C1 segment of cervical spinal cord (tissue), 14 donors: Measurements from ENCODE around the gene PRKCE.

Source experiments
- DNase-seq, 14 donors: peaks; one replicate each; lab custom pipeline; 2025; lab: John Stamatoyannopoulos, UW

The PRKCE gene

DNA sequence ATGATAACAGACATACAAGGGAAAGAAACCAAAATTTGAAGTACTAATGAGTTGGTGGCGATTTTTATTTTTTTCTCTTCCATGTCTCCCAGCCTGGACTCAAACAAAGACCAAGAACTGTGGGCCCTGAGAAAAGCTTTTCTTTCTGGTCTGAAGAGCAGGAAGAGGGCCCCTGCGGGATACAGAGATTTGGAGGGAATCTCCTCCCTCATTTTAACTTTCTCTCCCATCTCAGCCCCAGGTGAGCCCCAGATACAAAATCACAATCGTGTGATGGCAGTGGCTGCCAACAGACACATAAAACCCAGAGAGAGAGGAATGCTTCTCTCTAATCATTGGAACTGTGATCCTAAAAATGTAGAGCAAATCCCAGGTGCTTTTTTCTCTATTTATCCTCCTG is 19.5 kb upstream of the PRKCE start:
- DNase-seq = no peak

- DNase-seq = no peak
Observed at GRCh38 chr2:45634223-45634622, 17.3 kb upstream of the PRKCE start.

DNA sequence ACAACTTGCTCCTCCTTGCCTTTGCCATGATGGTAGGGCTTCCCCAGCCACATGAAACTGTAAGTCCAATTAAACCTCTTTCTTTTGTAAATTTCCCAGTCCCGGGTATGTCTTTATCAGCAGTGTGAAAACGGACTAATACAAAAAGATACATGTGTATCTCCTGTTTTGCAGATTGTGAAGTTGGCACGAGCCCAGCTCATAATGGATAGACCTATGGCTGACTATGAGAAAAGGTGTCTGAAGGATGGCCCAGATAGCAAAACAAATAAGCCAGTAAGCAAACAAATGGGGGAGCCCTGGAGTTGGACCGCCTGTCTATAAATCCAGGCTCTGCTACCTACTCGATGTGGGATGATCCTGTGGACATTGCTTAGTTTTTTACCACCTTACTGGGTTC is 15.5 kb upstream of the PRKCE start:
- no peak for DNase-seq

- DNase-seq = no peak
Observed at GRCh38 chr2:45637440-45637839, 14.0 kb upstream of the PRKCE start.

DNA sequence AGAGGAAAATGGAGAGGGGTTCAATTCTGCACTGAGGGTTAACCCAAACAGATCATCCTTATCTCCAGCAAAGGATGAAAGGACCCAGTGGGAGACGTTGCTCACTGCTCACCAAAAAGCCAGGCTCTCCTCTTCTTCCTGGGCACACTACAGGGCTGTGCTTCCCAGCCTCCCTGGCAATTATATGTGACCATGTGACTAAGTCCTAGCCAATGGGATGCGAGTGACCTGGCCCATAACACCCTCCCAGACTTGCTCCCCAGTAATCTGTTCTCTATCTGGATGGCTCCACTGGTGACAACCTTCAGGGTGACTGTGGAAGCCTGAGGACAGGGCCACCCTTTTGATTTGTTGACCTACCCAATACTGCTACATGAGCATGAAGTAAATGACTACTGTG is 10.9 kb upstream of the PRKCE start:
- DNase-seq = no peak

DNA sequence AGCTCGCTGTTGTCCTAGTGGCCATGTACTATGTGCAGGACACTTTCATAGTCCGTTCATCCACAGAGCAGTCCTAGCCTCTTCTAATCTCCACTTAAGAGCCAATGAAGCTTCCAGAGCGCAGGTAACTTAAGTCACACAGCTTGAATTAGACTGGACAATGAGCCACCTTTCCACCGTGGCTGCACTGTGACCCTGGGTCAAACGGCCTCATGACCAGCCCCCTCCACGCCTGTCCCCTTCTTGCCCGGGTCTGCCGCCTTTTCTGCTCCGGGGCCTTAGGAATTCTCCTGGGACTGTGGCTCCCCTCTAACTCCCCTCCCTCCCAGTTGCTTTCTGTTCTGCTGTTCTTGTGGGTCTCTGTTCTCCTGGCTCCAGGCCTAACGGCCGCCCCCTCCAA is 8.4 kb upstream of the PRKCE start:
- no peak for DNase-seq

- peak in 11 of 14 donors; percentile 8 to 76 (median 32) for DNase-seq
Observed at GRCh38 chr2:45643543-45644542, 7.6 kb upstream of the PRKCE start.

- no peak for DNase-seq
Observed at GRCh38 chr2:45646289-45646688, 5.2 kb upstream of the PRKCE start.

GRCh38 chr2:45647356-45647755 is 4.1 kb upstream of the PRKCE start:
- no peak for DNase-seq

- no peak for DNase-seq
Observed at GRCh38 chr2:45647986-45648520, 3.4 kb upstream of the PRKCE start.

GRCh38 chr2:45648636-45649035 is 2.8 kb upstream of the PRKCE start:
- DNase-seq = no peak

GRCh38 chr2:45649462-45649857 is 2.0 kb upstream of the PRKCE start:
- DNase-seq = peak in 2 of 14 donors; percentile 42 to 56

DNA sequence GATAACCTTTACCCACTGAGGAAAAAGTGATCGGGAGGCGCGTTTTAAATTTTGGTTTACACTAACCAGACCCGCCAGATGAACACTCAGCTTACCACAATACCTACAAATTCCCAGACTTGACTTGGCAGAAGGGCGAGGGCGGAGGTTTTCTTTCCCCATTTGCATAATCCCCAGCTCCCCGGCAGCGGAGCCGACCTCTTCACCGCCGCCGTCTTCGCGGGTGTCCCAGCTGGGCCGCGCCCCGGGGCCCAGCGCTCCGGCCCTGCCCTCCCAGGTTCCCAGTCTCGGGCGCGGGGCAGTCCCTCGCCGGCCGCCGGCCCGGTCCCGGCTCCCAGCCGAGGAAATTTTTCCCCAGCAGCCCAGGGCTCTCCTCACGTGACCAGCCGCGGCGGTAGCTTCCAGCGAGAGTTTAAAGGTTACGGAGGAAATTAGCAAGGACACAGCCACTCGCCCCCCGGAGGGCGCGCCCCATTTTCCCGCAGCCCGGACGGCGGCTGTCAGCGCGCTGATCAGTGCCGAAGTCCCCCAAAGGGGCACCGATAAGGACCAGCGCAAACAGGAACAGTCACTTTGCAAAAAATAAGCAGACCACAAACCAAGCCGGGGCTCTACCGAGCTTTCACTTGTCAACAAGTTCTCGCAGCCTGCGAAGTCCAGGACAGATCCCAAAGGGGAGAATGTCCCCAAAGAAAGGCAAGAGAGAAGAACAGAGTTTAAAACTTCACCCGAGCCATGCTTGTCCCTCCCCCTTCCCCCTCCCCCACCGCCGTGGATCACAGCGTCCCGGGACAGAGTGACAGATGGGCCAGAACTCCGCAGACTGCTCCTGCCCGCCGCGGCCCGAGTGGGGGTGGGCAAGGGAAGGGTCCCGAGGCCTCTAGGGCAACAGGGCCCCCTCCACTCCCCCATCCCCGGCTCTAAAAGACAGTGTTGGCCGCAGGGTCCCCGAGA is 1.3 kb upstream of the PRKCE start:
- peak in 12 of 14 donors; percentile 55 to 85 (median 74) for DNase-seq

- peak; percentile 43 to 94 (median 88) for DNase-seq
Observed at GRCh38 chr2:45650851-45651414, 542 bp upstream of the PRKCE start.

GRCh38 chr2:45652090-45653031 is 886 bp downstream of the PRKCE start:
- DNase-seq = peak in 9 of 14 donors; percentile 13 to 63 (median 33)

DNA sequence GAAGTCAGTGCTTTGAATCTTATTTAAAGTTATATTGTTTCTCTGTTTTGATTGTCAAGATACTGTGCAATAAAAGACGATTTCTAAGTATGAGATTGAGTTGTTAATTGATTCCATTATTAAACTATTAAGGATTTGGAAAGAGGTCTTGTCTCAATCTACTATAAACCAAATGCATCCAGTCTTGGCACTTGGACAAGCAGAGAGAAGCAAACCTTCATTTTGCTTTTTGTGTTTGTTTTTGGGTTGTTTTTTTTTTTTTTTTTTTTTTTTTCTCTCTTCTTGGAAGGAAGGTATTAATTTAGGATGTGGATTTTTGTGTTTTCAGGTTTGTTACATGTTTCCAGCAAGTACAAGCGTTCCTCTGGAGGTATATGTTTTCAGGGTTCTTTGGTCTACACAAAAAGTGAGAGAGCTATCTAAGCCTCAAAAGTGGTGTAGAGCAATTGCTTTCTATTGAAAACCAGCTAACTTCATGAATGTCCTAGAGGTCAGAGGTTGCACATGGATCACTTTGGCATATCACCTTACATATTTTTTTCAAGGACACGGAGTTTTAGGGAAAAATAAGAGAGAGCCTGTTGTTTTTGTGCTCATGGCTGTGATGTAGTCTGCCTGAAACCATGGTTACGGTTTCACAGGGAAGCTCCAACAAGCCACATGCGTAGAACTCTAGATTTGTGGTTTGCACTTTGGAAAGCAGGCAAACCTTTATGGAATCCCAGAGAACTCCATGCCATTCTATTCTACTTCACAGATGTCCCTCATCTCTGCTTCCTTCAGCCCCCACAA is 1.8 kb downstream of the PRKCE start:
- no peak for DNase-seq

- no peak for DNase-seq
Observed at GRCh38 chr2:45654250-45654649, 2.8 kb downstream of the PRKCE start.

DNA sequence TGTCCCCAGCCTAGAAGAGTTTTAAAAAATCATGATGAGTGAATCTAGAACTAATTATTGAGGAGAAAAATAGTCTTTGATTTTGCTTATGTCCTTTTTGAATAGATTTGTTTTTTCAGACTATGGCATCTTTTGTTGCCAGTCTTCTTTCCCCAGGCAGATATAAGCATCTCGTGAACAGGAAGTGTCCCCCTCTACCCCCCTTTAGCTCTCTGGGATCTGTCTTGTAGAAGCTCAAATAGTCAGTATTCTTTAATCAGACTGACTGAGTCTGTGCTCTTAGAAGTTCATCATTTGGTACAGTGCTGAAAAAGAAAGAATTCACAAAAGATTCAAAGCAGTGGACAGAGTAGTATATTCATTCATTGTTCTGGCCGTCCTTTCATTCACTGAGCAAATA is 10.4 kb downstream of the PRKCE start:
- DNase-seq = no peak

GRCh38 chr2:45664635-45665261 is 13.3 kb downstream of the PRKCE start:
- no peak for DNase-seq
